Muscle layer of duodenum (tissue), 2 donors: ENCODE results near the gene CD84.
"Not testable (repeated sequence)": the region's sequence is repeated elsewhere in the genome, so short reads cannot be mapped to it uniquely, and the experiment has no call there.

ENCODE experiments used
- H3K27ac ChIP-seq: one replicate; pipeline ENCODE4 v1.7.0; 2013; ENCODE audit warnings: mild to moderate bottlenecking, low read length
- H3K27me3 ChIP-seq: one replicate; pipeline ENCODE4 v1.7.0; 2013; ENCODE audit warnings: low read depth, mild to moderate bottlenecking, control low read depth, low read length
- H3K36me3 ChIP-seq, 2 donors: one replicate each; pipeline ENCODE4 v1.7.0; 2013; ENCODE audit warnings: low read length in 2 of 2, control low read depth in 1 of 2, mild to moderate bottlenecking in 1 of 2; ENCODE audit not compliant: insufficient read depth in 2 of 2, control insufficient read depth in 1 of 2
- H3K4me1 ChIP-seq, 2 donors: one replicate each; pipeline ENCODE4 v1.7.0; 2013; ENCODE audit warnings: low read length in 2 of 2, mild to moderate bottlenecking in 2 of 2, control low read depth in 1 of 2, moderate library complexity in 1 of 2; ENCODE audit not compliant: insufficient read depth in 2 of 2, control insufficient read depth in 1 of 2
- H3K4me3 ChIP-seq, 2 donors: one replicate each; pipeline ENCODE4 v1.7.0; 2013; ENCODE audit warnings: low read length in 2 of 2, low read depth in 1 of 2, mild to moderate bottlenecking in 1 of 2
- H3K9me3 ChIP-seq, 2 donors: one replicate each; pipeline ENCODE4 v1.7.0; 2013; ENCODE audit warnings: low read length in 2 of 2, control low read depth in 1 of 2, mild to moderate bottlenecking in 1 of 2; ENCODE audit not compliant: control insufficient read depth in 1 of 2
- donor health status: healthy.

CD84 gene

GRCh38 chr1:160567341-160567740 lies 12.0 kb downstream of the CD84 start:
- Histone ChIP-seq H3K4me1 (peaks cover 0 to 4% of the 10 kb centered on the region in 2 donors), H3K36me3 (no peaks in the 10 kb centered on the region), H3K9me3 (no peaks in the 10 kb centered on the region), H3K27ac (no peak overlapping the region), H3K27me3 (no peaks in the 10 kb centered on the region), H3K4me3 (no peak overlapping the region)

GRCh38 chr1:160565564-160565963 lies 13.7 kb downstream of the CD84 start:
- Histone ChIP-seq H3K27ac (no peak overlapping the region), H3K36me3 (no peaks in the 10 kb centered on the region), H3K4me1 (peaks cover 0 to 4% of the 10 kb centered on the region in 2 donors), H3K4me3 (no peak overlapping the region), H3K27me3 (no peaks in the 10 kb centered on the region), H3K9me3 (no peaks in the 10 kb centered on the region)

GRCh38 chr1:160563230-160563629 lies 16.1 kb downstream of the CD84 start:
- H3K4me1 ChIP-seq = not testable (repeated sequence)

DNA sequence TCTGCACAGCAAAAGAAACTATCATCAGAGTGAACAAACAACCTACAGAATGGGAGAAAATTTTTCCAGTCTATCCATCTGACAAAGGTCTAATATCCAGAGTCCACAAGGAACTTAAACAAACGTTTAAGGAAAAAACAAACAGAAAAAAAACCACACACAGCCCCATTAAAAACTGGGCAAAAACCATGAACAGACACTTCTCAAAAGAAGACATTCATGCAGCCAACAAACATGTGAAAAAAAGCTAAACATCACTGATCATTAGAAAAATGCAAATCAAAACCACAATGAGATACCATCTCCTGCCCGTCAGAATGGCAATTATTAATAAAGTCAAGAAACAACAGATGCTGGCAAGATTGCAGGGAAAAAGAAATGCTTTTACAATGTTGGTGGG lies 16.6 kb downstream of the CD84 start:
- not testable (repeated sequence) for H3K9me3 ChIP-seq, H3K4me3 ChIP-seq, H3K27me3 ChIP-seq, H3K36me3 ChIP-seq, H3K4me1 ChIP-seq, H3K27ac ChIP-seq

More at GRCh38 chr1:160563230-160563629, 16.1 kb downstream of the CD84 start:
- H3K36me3 ChIP-seq, H3K27ac ChIP-seq, H3K27me3 ChIP-seq, H3K4me3 ChIP-seq, H3K9me3 ChIP-seq: not testable (repeated sequence)

DNA sequence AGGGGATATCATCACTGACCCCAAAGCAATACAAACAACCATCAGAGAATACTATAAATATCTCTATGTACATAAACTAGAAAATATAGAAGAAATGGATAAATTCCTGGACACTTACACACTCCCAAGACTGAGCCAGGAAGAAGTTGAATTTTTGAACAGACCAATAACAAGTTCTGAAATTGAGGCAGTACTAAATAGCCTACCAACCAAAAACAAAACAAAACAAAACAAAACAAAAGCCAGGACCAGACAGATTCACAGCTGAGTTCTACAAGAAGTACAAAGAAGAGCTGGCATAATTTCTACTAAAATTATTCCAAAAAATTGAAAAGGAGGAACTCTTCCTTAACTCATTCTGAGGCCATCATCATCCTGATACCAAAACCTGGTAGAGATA lies 18.5 kb downstream of the CD84 start:
- H3K27ac ChIP-seq = no peak overlapping the region
- no peaks in the 10 kb centered on the region for H3K9me3 ChIP-seq
- H3K36me3 ChIP-seq = no peaks in the 10 kb centered on the region
- H3K27me3 ChIP-seq = no peaks in the 10 kb centered on the region
- no peaks in the 10 kb centered on the region for H3K4me1 ChIP-seq
- H3K4me3 ChIP-seq = no peak overlapping the region

GRCh38 chr1:160560045-160560705 lies 19.1 kb downstream of the CD84 start:
- H3K4me3 ChIP-seq = no peak overlapping the region
- H3K27ac ChIP-seq = no peak overlapping the region
- no peaks in the 10 kb centered on the region for H3K4me1 ChIP-seq

DNA sequence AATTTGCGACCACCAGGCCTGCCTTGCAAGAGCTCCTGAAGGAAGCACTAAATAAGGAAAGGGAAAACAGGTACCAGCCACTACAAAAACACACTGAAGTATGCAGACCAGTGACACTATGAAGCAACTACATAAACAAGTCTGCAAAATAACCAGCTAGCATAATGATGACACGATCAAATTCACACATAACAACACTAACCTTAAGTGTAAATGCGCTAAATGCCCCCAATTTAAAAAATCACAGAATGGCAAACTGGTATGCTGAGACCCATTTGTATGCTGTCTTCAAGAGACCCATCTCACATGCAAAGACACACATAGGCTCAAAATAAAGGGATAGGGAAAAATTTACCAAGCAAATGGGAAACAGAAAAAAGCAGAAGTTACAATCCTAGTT lies 19.9 kb downstream of the CD84 start:
- not testable (repeated sequence) for H3K27ac ChIP-seq, H3K36me3 ChIP-seq, H3K9me3 ChIP-seq, H3K27me3 ChIP-seq, H3K4me3 ChIP-seq, H3K4me1 ChIP-seq

More at GRCh38 chr1:160560045-160560705, 19.1 kb downstream of the CD84 start:
- no peaks in the 10 kb centered on the region for H3K9me3 ChIP-seq
- no peaks in the 10 kb centered on the region for H3K36me3 ChIP-seq
- H3K27me3 ChIP-seq = no peaks in the 10 kb centered on the region

GRCh38 chr1:160558660-160559380 lies 20.5 kb downstream of the CD84 start:
- H3K27me3 ChIP-seq = no peaks in the 10 kb centered on the region
- no peak overlapping the region for H3K4me3 ChIP-seq
- H3K36me3 ChIP-seq = no peaks in the 10 kb centered on the region
- H3K27ac ChIP-seq = no peak overlapping the region
- no peaks in the 10 kb centered on the region for H3K4me1 ChIP-seq
- no peaks in the 10 kb centered on the region for H3K9me3 ChIP-seq

GRCh38 chr1:160553778-160554177 lies 25.5 kb downstream of the CD84 start:
- Histone ChIP-seq H3K27me3 (no peaks in the 10 kb centered on the region), H3K4me3 (no peak overlapping the region), H3K36me3 (no peaks in the 10 kb centered on the region), H3K27ac (no peak overlapping the region), H3K9me3 (no peaks in the 10 kb centered on the region), H3K4me1 (no peaks in the 10 kb centered on the region)

DNA sequence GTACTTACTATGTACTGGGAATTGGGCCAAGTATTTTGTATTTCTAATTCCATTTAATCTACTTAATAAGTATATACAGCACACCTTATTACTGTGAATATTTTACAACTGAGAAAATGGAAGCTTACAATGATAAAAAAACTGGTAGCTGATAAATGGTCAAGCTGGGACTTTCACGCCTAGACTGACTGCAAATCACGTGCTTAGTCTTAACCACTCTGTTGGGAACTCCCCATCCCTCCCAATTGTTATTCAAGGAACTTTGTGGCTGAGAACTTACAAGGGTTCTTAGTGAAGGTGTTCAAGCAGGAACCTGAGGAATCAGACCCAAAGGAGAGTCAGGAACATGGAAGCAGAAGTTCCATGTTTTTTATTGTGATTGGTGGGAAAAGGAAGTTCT lies 26.9 kb downstream of the CD84 start:
- H3K9me3 ChIP-seq = no peaks in the 10 kb centered on the region
- no peaks in the 10 kb centered on the region for H3K36me3 ChIP-seq
- H3K27me3 ChIP-seq = no peaks in the 10 kb centered on the region
- H3K4me3 ChIP-seq = no peak overlapping the region
- no peak overlapping the region for H3K27ac ChIP-seq
- no peaks in the 10 kb centered on the region for H3K4me1 ChIP-seq

DNA sequence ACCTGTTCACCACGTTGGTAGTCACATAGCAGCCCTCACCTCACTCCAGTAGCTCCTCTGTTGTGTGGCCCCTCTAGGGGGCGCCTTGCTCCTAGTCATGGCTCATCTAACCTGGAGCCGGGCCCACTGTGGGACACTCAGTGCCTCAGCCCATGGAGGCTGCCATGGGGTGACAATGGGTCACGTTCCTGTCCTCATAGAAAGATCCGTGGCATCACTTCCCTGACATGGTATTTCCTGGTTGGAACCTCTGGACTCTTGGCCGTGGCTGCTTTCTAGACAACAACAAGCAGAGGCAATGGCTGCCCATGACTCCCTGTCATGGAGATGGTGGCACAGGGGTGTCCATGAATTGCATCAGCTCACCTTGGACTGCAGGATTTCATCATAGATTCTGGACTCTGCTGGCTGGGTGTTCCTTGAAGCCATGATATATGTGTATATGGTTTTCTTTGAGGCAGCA lies 28.7 kb downstream of the CD84 start:
- H3K9me3 ChIP-seq = no peaks in the 10 kb centered on the region
- H3K4me1 ChIP-seq = no peaks in the 10 kb centered on the region
- no peak overlapping the region for H3K27ac ChIP-seq
- H3K4me3 ChIP-seq = no peak overlapping the region
- H3K27me3 ChIP-seq = no peaks in the 10 kb centered on the region
- H3K36me3 ChIP-seq = no peaks in the 10 kb centered on the region

DNA sequence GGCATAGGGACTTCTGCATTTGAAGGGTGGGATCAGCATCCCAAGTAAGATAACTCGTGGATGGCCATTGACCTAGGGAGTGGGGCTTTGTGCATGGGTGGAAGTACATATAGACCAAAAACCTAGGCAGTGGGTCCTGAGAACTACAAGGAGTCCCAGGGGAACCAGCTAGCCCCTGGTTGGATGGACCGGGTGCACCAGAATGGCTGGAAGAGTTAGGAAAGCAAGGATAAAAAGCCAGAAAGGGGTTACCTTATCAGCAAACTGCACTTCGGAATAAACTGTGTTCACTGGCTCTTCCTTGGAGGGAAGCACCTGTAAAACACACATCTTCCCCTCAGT lies 29.7 kb downstream of the CD84 start:
- no peak overlapping the region for H3K27ac ChIP-seq
- H3K4me1 ChIP-seq = no peaks in the 10 kb centered on the region
- H3K36me3 ChIP-seq = no peaks in the 10 kb centered on the region

More for the DNA sequence above, 29.7 kb downstream of the CD84 start:
- H3K4me3 ChIP-seq = no peak overlapping the region
- no peaks in the 10 kb centered on the region for H3K9me3 ChIP-seq
- no peaks in the 10 kb centered on the region for H3K27me3 ChIP-seq
